Measurements from ENCODE around the gene UCP3. TPM values are rescaled to one million over a fixed set of nuclear protein-coding genes. Genes with fewer than 3 reads are reported as not detected.

The UCP3 gene
- total and polyA plus RNA-seq, 9 donors = 0.70 to 2.2 (median 1.1) TPM

- DNase-seq = no peak
- intact Hi-C loops (cut with DNase I) = no loop called here
- H3K9me3 ChIP-seq = no peaks in the 10 kb centered on the region
- H3K4me1 ChIP-seq (ENCODE audit: insufficient read depth) = peaks cover 3% of the 10 kb centered on the region
- H3K4me3 ChIP-seq = no peak overlapping the region
- no peak overlapping the region for H3K27ac ChIP-seq
- no peaks in the 10 kb centered on the region for H3K36me3 ChIP-seq
- TF ChIP-seq EP300 (IDR thresholded peaks at IDR 0.05) (no peak), POLR2A (IDR thresholded peaks at IDR 0.05) (no peak)
- TF ChIP-seq, protein P1, sequence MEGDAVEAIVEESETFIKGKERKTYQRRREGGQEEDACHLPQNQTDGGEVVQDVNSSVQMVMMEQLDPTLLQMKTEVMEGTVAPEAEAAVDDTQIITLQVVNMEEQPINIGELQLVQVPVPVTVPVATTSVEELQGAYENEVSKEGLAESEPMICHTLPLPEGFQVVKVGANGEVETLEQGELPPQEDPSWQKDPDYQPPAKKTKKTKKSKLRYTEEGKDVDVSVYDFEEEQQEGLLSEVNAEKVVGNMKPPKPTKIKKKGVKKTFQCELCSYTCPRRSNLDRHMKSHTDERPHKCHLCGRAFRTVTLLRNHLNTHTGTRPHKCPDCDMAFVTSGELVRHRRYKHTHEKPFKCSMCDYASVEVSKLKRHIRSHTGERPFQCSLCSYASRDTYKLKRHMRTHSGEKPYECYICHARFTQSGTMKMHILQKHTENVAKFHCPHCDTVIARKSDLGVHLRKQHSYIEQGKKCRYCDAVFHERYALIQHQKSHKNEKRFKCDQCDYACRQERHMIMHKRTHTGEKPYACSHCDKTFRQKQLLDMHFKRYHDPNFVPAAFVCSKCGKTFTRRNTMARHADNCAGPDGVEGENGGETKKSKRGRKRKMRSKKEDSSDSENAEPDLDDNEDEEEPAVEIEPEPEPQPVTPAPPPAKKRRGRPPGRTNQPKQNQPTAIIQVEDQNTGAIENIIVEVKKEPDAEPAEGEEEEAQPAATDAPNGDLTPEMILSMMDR (IDR thresholded peaks at IDR 0.05) = no peak
- no peaks in the 10 kb centered on the region for H3K27me3 ChIP-seq
Observed at GRCh38 chr11:74023276-74023675, 14.4 kb upstream of the UCP3 start.

DNA sequence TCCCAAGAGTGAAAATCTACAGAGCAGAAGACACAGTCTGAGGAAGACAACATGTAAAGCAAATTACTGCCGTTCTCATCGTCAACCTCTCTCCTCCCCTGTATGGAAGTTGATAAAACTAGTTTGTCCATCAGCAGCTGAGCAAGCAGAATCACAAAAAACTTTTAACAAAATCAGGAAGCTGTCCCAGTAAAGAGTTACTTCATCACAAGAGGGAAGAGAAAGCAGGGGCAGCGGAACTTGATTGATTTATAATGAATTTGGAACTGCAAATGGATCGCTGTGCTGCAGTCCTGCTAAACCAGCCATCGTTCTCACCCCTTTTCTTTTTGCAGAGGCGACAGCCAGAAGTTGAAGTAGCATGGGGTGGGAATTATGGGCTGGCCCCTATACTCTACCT is 13.7 kb upstream of the UCP3 start:
- WGBS, 3 donors = 89 to 94% (median 91%) methylated on average over 6 of the region's 6 CpGs
- no peak overlapping the region for H3K4me3 ChIP-seq
- intact Hi-C loops (cut with DNase I) = no loop called here
- TF ChIP-seq POLR2A (IDR thresholded peaks at IDR 0.05) (no peak), EP300 (IDR thresholded peaks at IDR 0.05) (no peak)
- TF ChIP-seq, protein P1 (IDR thresholded peaks at IDR 0.05) = no peak
- no peak for DNase-seq
- peaks cover 3% of the 10 kb centered on the region for H3K4me1 ChIP-seq (ENCODE audit: insufficient read depth)
- H3K27me3 ChIP-seq = no peaks in the 10 kb centered on the region
- H3K36me3 ChIP-seq = no peaks in the 10 kb centered on the region
- no peaks in the 10 kb centered on the region for H3K9me3 ChIP-seq
- H3K27ac ChIP-seq = no peak overlapping the region

DNA sequence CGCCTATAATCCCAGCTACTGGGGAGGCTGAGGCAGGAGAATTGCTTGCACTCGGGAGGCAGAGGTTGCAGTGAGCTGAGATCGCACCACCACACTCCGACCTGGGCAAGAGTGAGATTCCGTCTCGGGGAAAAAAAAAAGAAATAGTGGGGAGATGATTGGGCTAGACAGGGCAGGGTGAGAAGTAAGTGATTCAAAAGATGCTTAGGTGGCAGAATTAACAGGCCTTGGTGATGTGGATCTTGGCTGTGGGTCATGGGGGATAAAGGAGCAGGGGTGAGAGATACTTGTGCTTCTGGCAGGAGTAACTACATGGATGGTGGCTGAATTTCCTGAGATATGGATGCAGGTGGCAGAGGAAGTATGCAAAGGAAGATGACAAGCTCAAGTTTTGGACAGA is 13.1 kb upstream of the UCP3 start:
- Histone ChIP-seq H3K27me3 (no peaks in the 10 kb centered on the region), H3K27ac (no peak overlapping the region), H3K9me3 (no peaks in the 10 kb centered on the region), H3K4me1 (ENCODE audit: insufficient read depth) (peaks cover 3% of the 10 kb centered on the region), H3K4me3 (no peak overlapping the region), H3K36me3 (no peaks in the 10 kb centered on the region)
- TF ChIP-seq EP300 (IDR thresholded peaks at IDR 0.05) (no peak), POLR2A (IDR thresholded peaks at IDR 0.05) (no peak)
- TF ChIP-seq, protein P1 (IDR thresholded peaks at IDR 0.05) = no peak
- no peak for DNase-seq
- intact Hi-C loops (cut with DNase I) = no loop called here
- WGBS, 3 donors = 95 to 99% (median 98%) methylated on average over 6 of the region's 6 CpGs

DNA sequence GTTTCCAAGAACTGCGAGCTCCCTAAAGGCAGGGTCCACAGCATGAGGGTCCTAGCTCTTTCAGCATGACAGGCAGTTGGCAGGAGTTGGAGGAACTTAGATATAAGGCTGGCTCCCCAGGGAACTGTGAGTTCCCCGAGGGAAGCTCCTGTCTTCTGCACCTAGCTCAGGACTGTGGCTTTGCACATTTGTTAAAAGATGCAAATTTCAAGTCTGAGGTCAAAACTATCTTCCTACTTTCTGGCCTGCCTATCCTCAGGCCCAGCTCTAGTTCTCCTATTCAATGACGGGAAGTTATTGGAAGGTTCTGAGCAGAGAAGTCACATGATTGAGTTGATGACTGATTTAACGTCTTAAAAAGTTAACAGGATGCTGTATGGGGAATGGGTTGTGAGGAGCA is 11.7 kb upstream of the UCP3 start:
- Histone ChIP-seq H3K36me3 (no peaks in the 10 kb centered on the region), H3K9me3 (no peaks in the 10 kb centered on the region), H3K27ac (no peak overlapping the region), H3K4me1 (ENCODE audit: insufficient read depth) (peaks cover 3% of the 10 kb centered on the region), H3K27me3 (no peaks in the 10 kb centered on the region), H3K4me3 (no peak overlapping the region)
- no peak for DNase-seq
- intact Hi-C loops (cut with DNase I) = no loop called here
- TF ChIP-seq EP300 (IDR thresholded peaks at IDR 0.05) = no peak
- TF ChIP-seq, protein P1 (IDR thresholded peaks at IDR 0.05) = no peak
- TF ChIP-seq POLR2A (IDR thresholded peaks at IDR 0.05) = no peak
- 93 to 94% (median 93%) methylated on average over 4 of the region's 4 CpGs for WGBS, 3 donors

DNA sequence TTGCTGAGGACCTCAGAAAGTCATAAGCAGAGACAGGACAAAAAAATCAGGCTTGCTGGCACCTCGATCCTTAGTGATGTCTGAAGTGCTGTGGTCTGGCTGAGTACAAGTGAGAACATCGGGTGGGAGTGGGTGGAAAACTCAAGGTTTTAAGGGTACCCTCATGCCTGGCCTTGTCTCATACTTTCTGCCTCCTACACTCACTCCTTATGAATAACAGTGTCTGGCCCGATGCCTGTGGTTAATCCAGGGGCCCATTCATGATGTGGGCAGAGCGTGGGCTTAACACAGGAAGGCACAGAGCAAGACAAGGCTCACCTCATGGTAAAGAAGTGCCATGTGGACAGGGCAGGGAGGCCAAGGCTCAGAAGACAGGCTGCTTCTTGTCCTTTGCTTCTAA is 11.0 kb upstream of the UCP3 start:
- WGBS, 3 donors = 65 to 90% (median 75%) methylated on average over 4 of the region's 4 CpGs
- H3K27ac ChIP-seq = no peak overlapping the region
- TF ChIP-seq, protein P1 (IDR thresholded peaks at IDR 0.05) = no peak
- TF ChIP-seq EP300 (IDR thresholded peaks at IDR 0.05) (no peak), POLR2A (IDR thresholded peaks at IDR 0.05) (no peak)
- DNase-seq = no peak
- H3K27me3 ChIP-seq = no peaks in the 10 kb centered on the region
- H3K4me1 ChIP-seq (ENCODE audit: insufficient read depth) = peaks cover 3% of the 10 kb centered on the region
- intact Hi-C loops (cut with DNase I) = no loop called here
- no peak overlapping the region for H3K4me3 ChIP-seq
- H3K9me3 ChIP-seq = no peaks in the 10 kb centered on the region
- H3K36me3 ChIP-seq = no peaks in the 10 kb centered on the region
